Upper lobe of left lung (tissue), 6 donors: Measurements from ENCODE around the gene NMU. TPM values are rescaled to one million over a fixed set of nuclear protein-coding genes. Genes with fewer than 3 reads are reported as not detected.
A peak's percentile ranks its signal among the peaks of the same experiment; 100 is the strongest.

Experiments used
- ATAC-seq, 2 donors: fragments of 200-7000 bp; cut with Tn5 transposase; one replicate each; pipeline ENCODE4 v1.9.1; 2022; ENCODE audit warnings: mild to moderate bottlenecking in 2 of 2, moderate library complexity in 2 of 2; ENCODE audit not compliant: low FRiP score in 2 of 2
- DNase-seq, 2 donors: peaks; one replicate each; pipeline ENCODE4 v3.0.0-alpha.2; 2019 to 2020
- H3K27ac ChIP-seq, 4 donors: fragments of 200-600 bp; sonication (generic); one replicate each; pipeline ENCODE4 v1.5.1; 2016 to 2019
- H3K27me3 ChIP-seq, 4 donors: fragments of 200-600 bp; sonication (generic); one replicate each; pipeline ENCODE4 v1.5.1; 2017 to 2019
- H3K36me3 ChIP-seq, 4 donors: fragments of 200-600 bp; sonication (generic); one replicate each; pipeline ENCODE4 v1.5.1; 2016 to 2019
- H3K4me1 ChIP-seq, 4 donors: fragments of 200-600 bp; sonication (generic); one replicate each; pipeline ENCODE4 v1.5.1; 2018 to 2019
- H3K4me3 ChIP-seq, 4 donors: fragments of 200-600 bp; sonication (generic); one replicate each; pipeline ENCODE4 v1.5.1; 2017 to 2019; ENCODE audit warnings: mild to moderate bottlenecking in 2 of 4, moderate library complexity in 1 of 4
- H3K9me3 ChIP-seq, 4 donors: fragments of 200-600 bp; sonication (generic); one replicate each; pipeline ENCODE4 v1.5.1; 2018 to 2019
- CTCF ChIP-seq, 6 experiments: fragments of 450-650 bp in 4 of 6; fragments of 200-600 bp in 2 of 6; sonication (generic) in 2 of 6; IDR thresholded peaks; one replicate each; pipeline ENCODE4 v1.5.1; 2016 to 2019; ENCODE audit warnings: antibody characterized with exemption in 6 of 6
- EP300 ChIP-seq, 4 donors: sonication (generic); formaldehyde crosslinking; IDR thresholded peaks; one replicate each; pipeline ENCODE4 v1.5.1; 2017; ENCODE audit warnings: antibody characterized with exemption in 4 of 4, control low read depth in 2 of 4
- POLR2A ChIP-seq, 4 donors: fragments of 450-650 bp; IDR thresholded peaks; one replicate each; pipeline ENCODE4 v1.5.1; 2016 to 2017; ENCODE audit warnings: antibody characterized with exemption in 4 of 4, mild to moderate bottlenecking in 2 of 4
- POLR2AphosphoS5 ChIP-seq, 2 donors: sonication (generic); formaldehyde crosslinking; IDR thresholded peaks; one replicate each; pipeline ENCODE4 v1.5.1; 2017; ENCODE audit warnings: antibody characterized with exemption in 2 of 2
- WGBS, 2 donors: methylation state at CpG; one replicate each; pipeline ENCODE4 v1.1.5; 2017 to 2018; 5-methylcytosine and 5-hydroxymethylcytosine counted together
- total RNA-seq, 6 donors: library from RNA; depleted of rRNA in 4 of 6; stranded (reverse); fragments of >200 nt in 4 of 6; gene quantifications; one replicate each; pipeline versions ENCODE4 v1.1.0 to v1.2.1, GENCODE V29; 2016 to 2021
- donor health status: DM: no; HTN: no; CAD: no; lungs with moderate emphysema.
- donor health status: DM: no; HTN: yes; CAD: no; lungs with severe emphysema.

The NMU gene
- total RNA-seq, 6 donors from 2014 or later, result 1.6 to 3.2 (median 2.3) TPM; not detected in 3

GRCh38 chr4:55666535-55666934 is 30.4 kb upstream of the NMU start:
- Histone ChIP-seq H3K27ac (no peak overlapping the region), H3K4me3 (no peak overlapping the region), H3K4me1 (no peaks in the 10 kb centered on the region), H3K36me3 (no peaks in the 10 kb centered on the region), H3K27me3 (no peaks in the 10 kb centered on the region), H3K9me3 (no peaks in the 10 kb centered on the region)
- WGBS, 2 donors, result 87 to 95% methylated on average over 1 of the region's 1 CpG
- ATAC-seq (no peak), DNase-seq (no peak)
- TF ChIP-seq EP300 (IDR thresholded peaks at IDR 0.05) (no peak), CTCF (IDR thresholded peaks at IDR 0.05) (no peak), POLR2A (IDR thresholded peaks at IDR 0.05) (no peak), POLR2AphosphoS5 (IDR thresholded peaks at IDR 0.05) (no peak)

- no peaks in the 10 kb centered on the region for H3K27me3 ChIP-seq
- TF ChIP-seq POLR2A (IDR thresholded peaks at IDR 0.05) (no peak), POLR2AphosphoS5 (IDR thresholded peaks at IDR 0.05) (no peak), EP300 (IDR thresholded peaks at IDR 0.05) (no peak), CTCF (IDR thresholded peaks at IDR 0.05) (no peak)
- no peaks in the 10 kb centered on the region for H3K9me3 ChIP-seq
- H3K36me3 ChIP-seq, result no peaks in the 10 kb centered on the region
- no peaks in the 10 kb centered on the region for H3K4me1 ChIP-seq
- H3K27ac ChIP-seq, result no peak overlapping the region
- no peak for DNase-seq
- H3K4me3 ChIP-seq, result no peak overlapping the region
- 92 to 93% methylated on average over 6 of the region's 6 CpGs for WGBS, 2 donors
- no peak for ATAC-seq
Measured at GRCh38 chr4:55663145-55663544, 27.0 kb upstream of the NMU start.

GRCh38 chr4:55661398-55662056 is 25.4 kb upstream of the NMU start:
- ATAC-seq (peak; percentile 57 to 82), DNase-seq (peak in 1 of 2 donors; percentile 24)
- Histone ChIP-seq H3K4me3 (no peak overlapping the region), H3K36me3 (no peaks in the 10 kb centered on the region), H3K27ac (no peak overlapping the region), H3K9me3 (no peaks in the 10 kb centered on the region), H3K27me3 (no peaks in the 10 kb centered on the region), H3K4me1 (no peaks in the 10 kb centered on the region)
- peak in 2 of 4 donors; percentile 59 to 87 for TF ChIP-seq EP300 (IDR thresholded peaks at IDR 0.05)
- TF ChIP-seq POLR2AphosphoS5 (IDR thresholded peaks at IDR 0.05), result no peak
- WGBS, 2 donors, result 40 to 50% methylated on average over 5 of the region's 5 CpGs

- 92 to 93% methylated on average over 5 of the region's 5 CpGs for WGBS, 2 donors
- Histone ChIP-seq H3K36me3 (no peaks in the 10 kb centered on the region), H3K9me3 (no peaks in the 10 kb centered on the region), H3K27ac (no peak overlapping the region), H3K27me3 (no peaks in the 10 kb centered on the region), H3K4me1 (no peaks in the 10 kb centered on the region), H3K4me3 (no peak overlapping the region)
- TF ChIP-seq POLR2A (IDR thresholded peaks at IDR 0.05) (no peak), CTCF (IDR thresholded peaks at IDR 0.05) (no peak), EP300 (IDR thresholded peaks at IDR 0.05) (no peak), POLR2AphosphoS5 (IDR thresholded peaks at IDR 0.05) (no peak)
- DNase-seq (no peak), ATAC-seq (no peak)
Measured at GRCh38 chr4:55658657-55659056, 22.6 kb upstream of the NMU start.

- 92 to 93% methylated on average over 5 of the region's 5 CpGs for WGBS, 2 donors
- DNase-seq (no peak), ATAC-seq (no peak)
- H3K4me1 ChIP-seq, result no peaks in the 10 kb centered on the region
- no peaks in the 10 kb centered on the region for H3K36me3 ChIP-seq
- H3K27me3 ChIP-seq, result no peaks in the 10 kb centered on the region
- H3K9me3 ChIP-seq, result no peaks in the 10 kb centered on the region
- no peak overlapping the region for H3K27ac ChIP-seq
- no peak overlapping the region for H3K4me3 ChIP-seq
- no peak for TF ChIP-seq EP300 (IDR thresholded peaks at IDR 0.05)
- no peak for TF ChIP-seq CTCF (IDR thresholded peaks at IDR 0.05)
- TF ChIP-seq POLR2A (IDR thresholded peaks at IDR 0.05), result no peak
- no peak for TF ChIP-seq POLR2AphosphoS5 (IDR thresholded peaks at IDR 0.05)
Measured at GRCh38 chr4:55654131-55654530, 18.0 kb upstream of the NMU start.
